Liver (tissue), 9 donors: Measurements from ENCODE around the gene IFNL2. TPM values are rescaled to one million over a fixed set of nuclear protein-coding genes. Genes with fewer than 3 reads are reported as not detected.

ENCODE experiments used
- DNase-seq: peaks from one replicate; pipeline ENCODE4 v3.0.0-alpha.2; 2017; ENCODE audit warnings: low spot score
- H3K27ac ChIP-seq, 2 donors: one replicate each; pipeline ENCODE4 v1.7.0; 2013; ENCODE audit warnings: inconsistent platforms in 2 of 2, low read length in 2 of 2, control low read depth in 1 of 2, low read depth in 1 of 2, mild to moderate bottlenecking in 1 of 2
- H3K27me3 ChIP-seq, 4 donors: one replicate each; pipeline versions ENCODE4 v1.6.1 to v1.7.0; 2013; ENCODE audit warnings: low read length in 3 of 4, inconsistent platforms in 1 of 4, mild to moderate bottlenecking in 1 of 4, moderate library complexity in 1 of 4; ENCODE audit not compliant: control insufficient read depth in 4 of 4, insufficient read depth in 4 of 4
- H3K36me3 ChIP-seq, 4 donors: one replicate each; pipeline versions ENCODE4 v1.6.1 to v1.7.0; 2013; ENCODE audit warnings: low read length in 3 of 4, mild to moderate bottlenecking in 3 of 4, low read depth in 1 of 4, moderate library complexity in 1 of 4; ENCODE audit not compliant: control insufficient read depth in 4 of 4, insufficient read depth in 3 of 4
- H3K4me1 ChIP-seq, 4 donors: one replicate each; pipeline versions ENCODE4 v1.6.1 to v1.7.0; 2013; ENCODE audit warnings: low read length in 3 of 4, mild to moderate bottlenecking in 3 of 4, moderate library complexity in 1 of 4; ENCODE audit not compliant: control insufficient read depth in 4 of 4, insufficient read depth in 4 of 4
- H3K4me3 ChIP-seq, 3 donors: one replicate each; pipeline versions ENCODE4 v1.6.1 to v1.7.0; 2013; ENCODE audit warnings: low read length in 3 of 3, control low read depth in 1 of 3, low read depth in 1 of 3, mild to moderate bottlenecking in 1 of 3
- H3K9ac ChIP-seq, 2 donors: one replicate each; pipeline ENCODE4 v1.7.0; 2013; ENCODE audit warnings: low read length in 2 of 2, mild to moderate bottlenecking in 2 of 2, moderate library complexity in 2 of 2, control low read depth in 1 of 2, low read depth in 1 of 2
- H3K9me3 ChIP-seq, 4 donors: one replicate each; pipeline versions ENCODE4 v1.6.1 to v1.7.0; 2013; ENCODE audit warnings: low read length in 3 of 4; ENCODE audit not compliant: control insufficient read depth in 4 of 4
- CTCF ChIP-seq: fragments of 150-350 bp; IDR thresholded peaks from 2 replicates; pipeline ENCODE4 v1.5.1; 2017; ENCODE audit warnings: improper control_type of control experiment, low read depth, low read length; ENCODE audit not compliant: missing input control
- EGR1 ChIP-seq, 2 donors: IDR thresholded peaks; 2 replicates each; pipeline ENCODE4 v1.6.1; 2016 to 2018; ENCODE audit warnings: antibody characterized with exemption in 2 of 2, low read depth in 2 of 2
- FOXA1 ChIP-seq: IDR thresholded peaks from 2 replicates; pipeline ENCODE4 v1.6.1; 2016; ENCODE audit warnings: antibody characterized with exemption
- FOXA2 ChIP-seq: IDR thresholded peaks from 2 replicates; pipeline ENCODE4 v1.6.1; 2016; ENCODE audit warnings: antibody characterized with exemption
- GABPA ChIP-seq, 2 donors: IDR thresholded peaks in 1 of 2; conservative IDR thresholded peaks in 1 of 2; 2 replicates each; pipeline ENCODE4 v1.6.1; 2016; ENCODE audit warnings: antibody characterized with exemption in 2 of 2, mild to moderate bottlenecking in 1 of 2, moderate library complexity in 1 of 2
- HNF4A ChIP-seq, 2 donors: conservative IDR thresholded peaks; 2 replicates each; pipeline ENCODE4 v1.6.1; 2016; ENCODE audit warnings: antibody characterized with exemption in 2 of 2, mild to moderate bottlenecking in 2 of 2
- JUND ChIP-seq, 2 donors: IDR thresholded peaks; 2 replicates each; pipeline ENCODE4 v1.6.1; 2016; ENCODE audit warnings: antibody characterized with exemption in 2 of 2
- NR2F2 ChIP-seq: IDR thresholded peaks from 2 replicates; pipeline ENCODE4 v1.6.1; 2016; ENCODE audit warnings: antibody characterized with exemption
- RAD21 ChIP-seq, 2 donors: IDR thresholded peaks; 2 replicates each; pipeline ENCODE4 v1.6.1; 2016; ENCODE audit warnings: antibody characterized with exemption in 2 of 2, mild to moderate bottlenecking in 2 of 2
- RXRA ChIP-seq, 2 donors: IDR thresholded peaks; 2 replicates each; pipeline ENCODE4 v1.6.1; 2017 to 2018; ENCODE audit warnings: antibody characterized with exemption in 2 of 2, mild to moderate bottlenecking in 1 of 2
- SP1 ChIP-seq: IDR thresholded peaks from 2 replicates; pipeline ENCODE4 v1.6.1; 2018; ENCODE audit warnings: antibody characterized with exemption, mild to moderate bottlenecking
- YY1 ChIP-seq: IDR thresholded peaks from 2 replicates; pipeline ENCODE4 v1.6.1; 2016; ENCODE audit warnings: antibody characterized with exemption, mild to moderate bottlenecking
- WGBS: extraction: QIAGEN DNeasy Blood & Tissue Kit; methylation state at CpG from one replicate; pipeline ENCODE4 v1.1.7; 2013; 5-methylcytosine and 5-hydroxymethylcytosine counted together
- polyA plus RNA-seq, 2 donors: library from polyadenylated mRNA; stranded (reverse) in 1 of 2; unstranded in 1 of 2; fragments of 200-250 nt in 1 of 2; fragments of >200 nt in 1 of 2; fragmentation: Nextera tagmentation in 1 of 2; extraction: Ambion mirVana in 1 of 2; gene quantifications; one replicate each; pipeline versions ENCODE4 v1.2.1 to v1.2.3, GENCODE V29; 2013 to 2015
- total RNA-seq, 2 donors: library from RNA; depleted of rRNA; stranded (reverse); fragments of >200 nt; gene quantifications; one replicate each; pipeline ENCODE4 v1.2.3, GENCODE V29; 2014
- TF ChIP-seq, protein P1 (sequence below): IDR thresholded peaks from 2 replicates; pipeline ENCODE4 v1.6.1; 2016; ENCODE audit warnings: antibody characterized with exemption
- TF ChIP-seq, protein P2 (sequence below): IDR thresholded peaks from 2 replicates; pipeline ENCODE4 v1.6.1; 2016; ENCODE audit warnings: antibody characterized with exemption, mild to moderate bottlenecking
- donor health status: healthy.
- donor health status: healthy.
- donor health status: healthy.
- donor health status: healthy.
- donor health status: healthy.

IFNL2 gene
- total and polyA plus RNA-seq, 4 donors: not detected

- no peak overlapping the region for H3K4me3 ChIP-seq
- WGBS: 72% methylated on average over 3 of the region's 3 CpGs
- DNase-seq: no peak
- H3K27ac ChIP-seq: no peak overlapping the region
- no peaks in the 10 kb centered on the region for H3K9me3 ChIP-seq
- H3K4me1 ChIP-seq: peaks cover 3 to 18% (median 14%) of the 10 kb centered on the region in 4 donors
- H3K27me3 ChIP-seq: peaks cover 0 to 2% (median 0%) of the 10 kb centered on the region in 4 donors
- TF ChIP-seq NR2F2: no peak
- H3K36me3 ChIP-seq: no peaks in the 10 kb centered on the region
- H3K9ac ChIP-seq: no peak overlapping the region
These were observed 15.7 kb upstream of the IFNL2 start for GRCh38 chr19:39252458-39252857.

DNA sequence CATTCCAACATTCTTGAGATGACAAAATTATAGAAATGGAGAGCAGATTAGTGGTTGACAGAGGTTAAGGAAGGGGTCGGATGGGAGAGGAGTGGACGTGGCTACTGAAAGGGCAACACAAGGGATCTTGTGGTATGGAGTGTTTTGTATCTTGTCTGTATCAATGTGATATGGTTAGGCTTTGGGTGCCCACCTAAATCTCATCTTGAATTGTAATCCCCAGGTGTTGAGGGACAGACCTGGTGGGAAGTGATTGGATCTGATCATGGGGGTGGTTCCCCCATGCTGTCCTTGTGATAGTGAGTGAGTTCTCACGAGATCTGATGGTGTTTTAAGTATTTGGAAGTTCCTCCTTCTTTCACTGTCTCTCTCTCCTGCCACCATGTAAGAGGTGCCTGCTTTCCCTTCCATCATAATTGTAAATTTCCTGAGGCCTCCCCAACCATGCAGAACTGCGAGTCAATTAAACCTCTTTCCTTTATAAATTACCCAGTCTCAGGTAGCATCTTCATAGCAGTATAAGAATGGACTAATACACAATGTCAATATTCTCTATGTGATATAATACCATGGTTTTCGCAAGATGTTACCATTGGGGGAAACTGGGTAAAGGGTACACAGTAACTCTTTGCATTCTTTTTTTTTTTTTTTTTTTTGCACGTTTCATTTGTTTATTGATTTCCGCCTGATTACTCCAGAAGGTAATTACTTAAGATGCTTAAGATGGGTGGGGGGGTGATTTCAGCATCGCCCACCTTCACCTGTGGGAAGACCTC is 14.6 kb upstream of the IFNL2 start:
- WGBS: 88% methylated on average over 8 of the region's 8 CpGs
- H3K4me3 ChIP-seq: no peak overlapping the region

DNA sequence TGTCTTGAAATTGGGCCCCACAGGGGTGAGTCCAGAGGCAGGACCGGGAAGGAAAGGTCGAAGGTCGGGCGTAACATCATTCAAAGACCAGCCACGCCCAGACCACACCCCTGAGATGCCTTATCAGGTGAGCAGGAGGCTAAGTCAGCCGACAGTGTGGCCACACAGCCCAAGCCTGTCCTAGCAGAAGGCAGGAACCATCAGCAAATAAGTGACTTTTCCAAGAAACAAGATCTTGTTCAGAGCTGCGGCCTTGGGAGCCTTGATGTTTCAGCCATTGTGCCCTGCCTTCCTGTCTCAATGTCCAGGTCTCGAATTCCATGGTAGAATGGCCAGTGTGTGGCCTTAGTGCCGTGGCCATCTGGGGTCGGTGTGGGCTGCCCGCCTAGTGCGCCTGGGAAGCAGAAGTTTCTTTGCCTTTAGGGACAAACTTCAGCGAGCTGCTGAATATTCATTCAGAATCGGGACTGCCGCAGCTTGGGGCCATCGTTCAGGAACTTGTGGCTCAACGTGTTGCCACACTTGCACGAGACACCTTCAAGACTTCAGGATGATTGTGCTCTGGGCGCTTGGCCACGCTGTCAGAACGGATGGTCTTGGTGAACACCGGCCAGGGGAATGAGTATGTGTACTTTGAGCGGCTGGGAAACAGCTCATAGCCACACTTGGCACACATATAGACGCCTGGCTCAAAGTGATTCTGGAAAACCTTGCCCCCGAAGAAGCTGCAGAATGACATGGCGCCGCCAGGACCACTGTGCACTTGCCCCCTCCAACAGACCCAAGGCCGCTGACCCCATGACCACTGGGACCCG is 13.5 kb upstream of the IFNL2 start:
- no peak overlapping the region for H3K4me3 ChIP-seq
- TF ChIP-seq, protein P1, sequence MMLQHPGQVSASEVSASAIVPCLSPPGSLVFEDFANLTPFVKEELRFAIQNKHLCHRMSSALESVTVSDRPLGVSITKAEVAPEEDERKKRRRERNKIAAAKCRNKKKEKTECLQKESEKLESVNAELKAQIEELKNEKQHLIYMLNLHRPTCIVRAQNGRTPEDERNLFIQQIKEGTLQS: no peak
- TF ChIP-seq YY1 (no peak), SP1 (no peak), JUND (IDR thresholded peaks at IDR 0.05) (no peak), GABPA (IDR thresholded peaks at IDR 0.05 in 1 of 2, conservative IDR thresholded peaks at IDR 0.05 in 1 of 2) (no peak), EGR1 (IDR thresholded peaks at IDR 0.05; ENCODE audit: low read depth in 2 of 2) (no peak)
- H3K27ac ChIP-seq: no peak overlapping the region
- no peak overlapping the region for H3K9ac ChIP-seq
- no peak for DNase-seq
- 80% methylated on average over 29 of the region's 29 CpGs for WGBS
- no peaks in the 10 kb centered on the region for H3K9me3 ChIP-seq
- no peaks in the 10 kb centered on the region for H3K4me1 ChIP-seq
- H3K27me3 ChIP-seq: no peaks in the 10 kb centered on the region
- H3K36me3 ChIP-seq: no peaks in the 10 kb centered on the region

More for the DNA sequence above, 14.6 kb upstream of the IFNL2 start:
- H3K27me3 ChIP-seq: no peaks in the 10 kb centered on the region
- H3K36me3 ChIP-seq: no peaks in the 10 kb centered on the region
- H3K9ac ChIP-seq: no peak overlapping the region
- H3K9me3 ChIP-seq: no peaks in the 10 kb centered on the region
- DNase-seq: no peak
- peaks cover 2 to 9% (median 9%) of the 10 kb centered on the region in 4 donors for H3K4me1 ChIP-seq
- TF ChIP-seq RAD21 (IDR thresholded peaks at IDR 0.05) (no peak), SP1 (no peak)
- H3K27ac ChIP-seq: no peak overlapping the region

GRCh38 chr19:39257227-39257626 is 11.0 kb upstream of the IFNL2 start:
- Histone ChIP-seq H3K9me3 (no peaks in the 10 kb centered on the region), H3K4me3 (no peak overlapping the region), H3K27me3 (no peaks in the 10 kb centered on the region), H3K27ac (no peak overlapping the region), H3K4me1 (no peaks in the 10 kb centered on the region), H3K9ac (no peak overlapping the region), H3K36me3 (no peaks in the 10 kb centered on the region)
- 94% methylated on average over 4 of the region's 4 CpGs for WGBS
- no peak for DNase-seq
- TF ChIP-seq SP1 (no peak), YY1 (no peak), EGR1 (IDR thresholded peaks at IDR 0.05; ENCODE audit: low read depth in 2 of 2) (no peak), FOXA2 (no peak), NR2F2 (no peak), CTCF (no peak), RXRA (IDR thresholded peaks at IDR 0.05) (no peak), FOXA1 (no peak), HNF4A (conservative IDR thresholded peaks at IDR 0.05) (no peak)
- TF ChIP-seq, protein P1: no peak
- TF ChIP-seq, protein P2, sequence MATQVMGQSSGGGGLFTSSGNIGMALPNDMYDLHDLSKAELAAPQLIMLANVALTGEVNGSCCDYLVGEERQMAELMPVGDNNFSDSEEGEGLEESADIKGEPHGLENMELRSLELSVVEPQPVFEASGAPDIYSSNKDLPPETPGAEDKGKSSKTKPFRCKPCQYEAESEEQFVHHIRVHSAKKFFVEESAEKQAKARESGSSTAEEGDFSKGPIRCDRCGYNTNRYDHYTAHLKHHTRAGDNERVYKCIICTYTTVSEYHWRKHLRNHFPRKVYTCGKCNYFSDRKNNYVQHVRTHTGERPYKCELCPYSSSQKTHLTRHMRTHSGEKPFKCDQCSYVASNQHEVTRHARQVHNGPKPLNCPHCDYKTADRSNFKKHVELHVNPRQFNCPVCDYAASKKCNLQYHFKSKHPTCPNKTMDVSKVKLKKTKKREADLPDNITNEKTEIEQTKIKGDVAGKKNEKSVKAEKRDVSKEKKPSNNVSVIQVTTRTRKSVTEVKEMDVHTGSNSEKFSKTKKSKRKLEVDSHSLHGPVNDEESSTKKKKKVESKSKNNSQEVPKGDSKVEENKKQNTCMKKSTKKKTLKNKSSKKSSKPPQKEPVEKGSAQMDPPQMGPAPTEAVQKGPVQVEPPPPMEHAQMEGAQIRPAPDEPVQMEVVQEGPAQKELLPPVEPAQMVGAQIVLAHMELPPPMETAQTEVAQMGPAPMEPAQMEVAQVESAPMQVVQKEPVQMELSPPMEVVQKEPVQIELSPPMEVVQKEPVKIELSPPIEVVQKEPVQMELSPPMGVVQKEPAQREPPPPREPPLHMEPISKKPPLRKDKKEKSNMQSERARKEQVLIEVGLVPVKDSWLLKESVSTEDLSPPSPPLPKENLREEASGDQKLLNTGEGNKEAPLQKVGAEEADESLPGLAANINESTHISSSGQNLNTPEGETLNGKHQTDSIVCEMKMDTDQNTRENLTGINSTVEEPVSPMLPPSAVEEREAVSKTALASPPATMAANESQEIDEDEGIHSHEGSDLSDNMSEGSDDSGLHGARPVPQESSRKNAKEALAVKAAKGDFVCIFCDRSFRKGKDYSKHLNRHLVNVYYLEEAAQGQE: no peak
